ENCODE data around the gene RHOH. TPM values are rescaled to one million over a fixed set of nuclear protein-coding genes. Genes with fewer than 3 reads are reported as not detected.

Gene RHOH
- total RNA-seq, 1 experiment from 2014 or later, result not detected

DNA sequence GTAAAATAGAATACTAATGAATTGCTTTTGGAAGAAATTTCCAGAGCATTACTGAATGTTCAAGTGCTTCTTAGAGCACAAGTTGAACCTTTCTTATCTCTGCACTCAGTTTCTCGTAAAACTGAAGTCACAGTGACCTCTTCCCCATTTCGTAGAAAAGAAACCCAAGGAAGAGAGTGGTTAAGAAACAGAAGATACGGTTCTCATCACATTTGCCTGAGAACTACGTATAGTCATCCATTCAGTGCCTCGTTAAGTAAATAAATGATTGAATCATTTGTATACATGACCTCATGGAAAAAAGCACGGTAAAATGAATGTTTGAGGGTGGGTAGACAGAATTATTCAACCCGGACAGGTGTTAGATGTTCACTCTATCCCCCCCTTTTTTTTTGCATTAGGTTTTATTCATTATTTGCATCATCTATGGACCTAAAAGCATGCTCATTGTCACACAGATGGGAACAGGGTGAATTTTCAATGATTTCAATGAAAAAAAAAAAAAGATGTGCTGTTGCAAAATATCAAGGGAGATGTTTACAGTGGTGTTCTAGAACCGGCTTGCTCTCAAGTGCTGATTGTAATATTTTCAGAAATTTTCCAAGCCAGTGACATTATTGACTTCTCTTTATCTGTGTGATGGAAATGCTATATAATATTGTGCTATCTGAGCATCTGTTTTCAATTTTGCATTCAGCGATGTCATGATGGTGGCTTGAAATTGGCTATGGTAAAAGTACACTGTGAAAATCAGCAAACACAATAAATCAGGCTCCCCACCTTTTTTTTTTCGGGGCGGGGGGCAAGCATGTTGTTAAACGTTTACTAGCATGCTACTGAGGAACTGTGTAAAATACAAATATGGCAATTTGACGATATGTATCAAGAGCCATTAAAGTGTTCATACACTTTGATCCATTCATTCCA is 4.3 kb downstream of the RHOH start:
- intact Hi-C loops (cut with micrococcal nuclease; ENCODE audit: unreplicated experiment), result no loop called here
- H3K9me2 ChIP-seq (ENCODE audit: insufficient read depth), result no peaks in the 10 kb centered on the region
- no peaks in the 10 kb centered on the region for H3K9me3 ChIP-seq (ENCODE audit: insufficient read depth, low read depth)
- no peak overlapping the region for H3K27ac ChIP-seq
- no peaks in the 10 kb centered on the region for H3K36me3 ChIP-seq (ENCODE audit: low read depth)
- H2AFZ ChIP-seq, result no peak overlapping the region
- H3F3A ChIP-seq (ENCODE audit: insufficient read depth, low read depth), result no peaks in the 10 kb centered on the region
- no peak for DNase-seq
- peaks cover 8% of the 10 kb centered on the region; the same call in 1 of the 2 replicates for H3K4me1 ChIP-seq (replicated peaks; ENCODE audit: insufficient read depth)
- no TSS peak for BruUV-seq (replicated peaks)
- H3K4me3 ChIP-seq, result no peak overlapping the region
- H3K27me3 ChIP-seq (ENCODE audit: insufficient read depth, low read depth), result no peaks in the 10 kb centered on the region
- H3K4me2 ChIP-seq, result peak overlapping the region; percentile 11; the same call in 1 of the 2 replicates
- ChIA-PET POLR2A (ENCODE audit: unreplicated experiment) (no interaction called here), CTCF (no interaction called here)
- H4K20me1 ChIP-seq (ENCODE audit: insufficient read depth), result no peaks in the 10 kb centered on the region
- H3K79me2 ChIP-seq (ENCODE audit: low read depth), result no peaks in the 10 kb centered on the region
- no peak for TF ChIP-seq EZH2 (IDR thresholded peaks at IDR 0.05; ENCODE audit: low read depth)
- TF ChIP-seq, protein P1, sequence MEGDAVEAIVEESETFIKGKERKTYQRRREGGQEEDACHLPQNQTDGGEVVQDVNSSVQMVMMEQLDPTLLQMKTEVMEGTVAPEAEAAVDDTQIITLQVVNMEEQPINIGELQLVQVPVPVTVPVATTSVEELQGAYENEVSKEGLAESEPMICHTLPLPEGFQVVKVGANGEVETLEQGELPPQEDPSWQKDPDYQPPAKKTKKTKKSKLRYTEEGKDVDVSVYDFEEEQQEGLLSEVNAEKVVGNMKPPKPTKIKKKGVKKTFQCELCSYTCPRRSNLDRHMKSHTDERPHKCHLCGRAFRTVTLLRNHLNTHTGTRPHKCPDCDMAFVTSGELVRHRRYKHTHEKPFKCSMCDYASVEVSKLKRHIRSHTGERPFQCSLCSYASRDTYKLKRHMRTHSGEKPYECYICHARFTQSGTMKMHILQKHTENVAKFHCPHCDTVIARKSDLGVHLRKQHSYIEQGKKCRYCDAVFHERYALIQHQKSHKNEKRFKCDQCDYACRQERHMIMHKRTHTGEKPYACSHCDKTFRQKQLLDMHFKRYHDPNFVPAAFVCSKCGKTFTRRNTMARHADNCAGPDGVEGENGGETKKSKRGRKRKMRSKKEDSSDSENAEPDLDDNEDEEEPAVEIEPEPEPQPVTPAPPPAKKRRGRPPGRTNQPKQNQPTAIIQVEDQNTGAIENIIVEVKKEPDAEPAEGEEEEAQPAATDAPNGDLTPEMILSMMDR (conservative IDR thresholded peaks at IDR 0.05), result no peak

DNA sequence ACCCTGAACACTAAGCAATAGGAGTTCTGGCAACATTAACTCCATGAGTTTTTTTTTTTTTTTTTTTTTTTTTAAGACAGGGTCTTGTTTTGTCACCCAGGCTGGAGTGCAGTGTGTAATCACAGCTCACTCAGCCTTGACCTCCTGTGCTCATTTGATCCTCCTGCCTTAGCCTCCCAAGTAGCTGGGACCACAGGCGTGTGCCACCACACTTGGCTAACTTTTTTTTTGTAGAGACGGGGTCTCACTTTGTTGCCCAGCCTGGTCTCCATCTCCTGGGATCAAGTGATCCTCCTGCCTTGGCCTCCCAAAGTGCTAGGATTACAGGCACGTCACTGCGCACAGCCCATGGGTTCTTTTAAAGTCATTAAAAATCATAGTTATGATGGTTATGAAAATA is 5.1 kb downstream of the RHOH start:
- H3F3A ChIP-seq (ENCODE audit: insufficient read depth, low read depth), result no peaks in the 10 kb centered on the region
- no peaks in the 10 kb centered on the region for H3K79me2 ChIP-seq (ENCODE audit: low read depth)
- no TSS peak for BruUV-seq (replicated peaks)
- no peaks in the 10 kb centered on the region for H3K36me3 ChIP-seq (ENCODE audit: low read depth)
- H3K9me3 ChIP-seq (ENCODE audit: insufficient read depth, low read depth), result no peaks in the 10 kb centered on the region
- no peaks in the 10 kb centered on the region for H3K9me2 ChIP-seq (ENCODE audit: insufficient read depth)
- ChIA-PET POLR2A (ENCODE audit: unreplicated experiment) (no interaction called here), CTCF (no interaction called here)
- no peak overlapping the region for H3K4me2 ChIP-seq
- intact Hi-C loops (cut with micrococcal nuclease; ENCODE audit: unreplicated experiment), result no loop called here
- no peaks in the 10 kb centered on the region for H4K20me1 ChIP-seq (ENCODE audit: insufficient read depth)
- no peak overlapping the region for H3K4me3 ChIP-seq
- TF ChIP-seq, protein P1 (conservative IDR thresholded peaks at IDR 0.05), result no peak
- TF ChIP-seq EZH2 (IDR thresholded peaks at IDR 0.05; ENCODE audit: low read depth), result no peak
- no peak overlapping the region for H3K27ac ChIP-seq
- H3K4me1 ChIP-seq (replicated peaks; ENCODE audit: insufficient read depth), result peaks cover 8% of the 10 kb centered on the region; the same call in 1 of the 2 replicates
- DNase-seq, result no peak
- H2AFZ ChIP-seq, result no peak overlapping the region
- no peaks in the 10 kb centered on the region for H3K27me3 ChIP-seq (ENCODE audit: insufficient read depth, low read depth)

DNA sequence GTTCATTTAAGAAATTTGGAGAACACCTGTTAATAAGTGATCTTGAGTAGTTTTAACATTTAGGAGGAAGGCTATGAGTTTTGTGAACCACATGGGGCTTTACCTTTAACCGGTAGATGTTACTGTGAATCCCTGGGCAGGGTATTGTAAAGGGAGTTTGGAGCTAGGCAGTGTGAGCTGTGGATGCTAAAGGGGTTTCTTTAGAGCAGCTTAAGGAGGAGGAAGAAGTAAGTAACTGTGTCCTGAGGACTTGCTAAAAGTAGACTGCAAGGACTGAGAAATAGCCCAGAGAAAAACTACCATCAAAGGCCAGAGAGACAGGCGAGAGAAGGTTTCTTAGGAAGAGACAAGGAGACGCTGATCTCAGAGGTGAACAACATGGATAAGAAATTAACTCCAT is 5.6 kb downstream of the RHOH start:
- no peak overlapping the region for H3K27ac ChIP-seq
- no peaks in the 10 kb centered on the region for H3K9me2 ChIP-seq (ENCODE audit: insufficient read depth)
- no peak overlapping the region for H3K4me2 ChIP-seq
- H3K79me2 ChIP-seq (ENCODE audit: low read depth), result no peaks in the 10 kb centered on the region
- H3K9me3 ChIP-seq (ENCODE audit: insufficient read depth, low read depth), result no peaks in the 10 kb centered on the region
- no peak for DNase-seq
- no peak overlapping the region for H2AFZ ChIP-seq
- no peaks in the 10 kb centered on the region for H3K27me3 ChIP-seq (ENCODE audit: insufficient read depth, low read depth)
- ChIA-PET CTCF (no interaction called here), POLR2A (ENCODE audit: unreplicated experiment) (no interaction called here)
- no peaks in the 10 kb centered on the region for H4K20me1 ChIP-seq (ENCODE audit: insufficient read depth)
- no peaks in the 10 kb centered on the region for H3K36me3 ChIP-seq (ENCODE audit: low read depth)
- no peaks in the 10 kb centered on the region for H3F3A ChIP-seq (ENCODE audit: insufficient read depth, low read depth)
- BruUV-seq (replicated peaks), result no TSS peak
- intact Hi-C loops (cut with micrococcal nuclease; ENCODE audit: unreplicated experiment), result no loop called here
- no peak overlapping the region for H3K4me3 ChIP-seq
- peaks cover 8% of the 10 kb centered on the region; the same call in 1 of the 2 replicates for H3K4me1 ChIP-seq (replicated peaks; ENCODE audit: insufficient read depth)
- TF ChIP-seq, protein P1 (conservative IDR thresholded peaks at IDR 0.05), result no peak
- TF ChIP-seq EZH2 (IDR thresholded peaks at IDR 0.05; ENCODE audit: low read depth), result no peak

Data from PC-9 (cell line).